Loucy (cell line): ENCODE measurements around the gene FAM8A1.
"Not testable (repeated sequence)": the region's sequence is repeated elsewhere in the genome, so short reads cannot be mapped to it uniquely, and the experiment has no call there.

Experiments
- H2AFZ ChIP-seq: fragments of 200-600 bp; sonication (generic); 2 replicates; pipeline ENCODE4 v1.6.0; 2016; ENCODE audit warnings: antibody characterized with exemption, mild to moderate bottlenecking, low read length, moderate library complexity
- H3F3A ChIP-seq: fragments of 200-600 bp; 2 replicates; pipeline ENCODE4 v1.6.0; 2016; ENCODE audit warnings: antibody characterized with exemption, low read depth, mild to moderate bottlenecking
- H3K27me3 ChIP-seq: fragments of 200-600 bp; sonication (generic); 2 replicates; pipeline ENCODE4 v1.6.1; 2014; ENCODE audit warnings: low read length, mild to moderate bottlenecking; ENCODE audit not compliant: insufficient read depth, poor library complexity, severe bottlenecking
- H3K36me3 ChIP-seq: fragments of 200-600 bp; sonication (generic); 2 replicates; pipeline ENCODE4 v1.6.1; 2016; ENCODE audit warnings: low read length; ENCODE audit not compliant: insufficient read depth
- H3K4me1 ChIP-seq: fragments of 200-600 bp; sonication (generic); 2 replicates; pipeline ENCODE4 v1.5.1; 2014; ENCODE audit warnings: low read length, mild to moderate bottlenecking; ENCODE audit not compliant: insufficient read depth, poor library complexity, severe bottlenecking
- H3K4me2 ChIP-seq: fragments of 200-600 bp; sonication (generic); 2 replicates; pipeline ENCODE4 v1.6.0; 2014; ENCODE audit warnings: antibody characterized with exemption, low read length, low read depth, mild to moderate bottlenecking; ENCODE audit not compliant: poor library complexity, severe bottlenecking
- H3K4me3 ChIP-seq: fragments of 200-600 bp; sonication (generic); 2 replicates; pipeline ENCODE4 v1.5.1; 2014; ENCODE audit warnings: low read length, mild to moderate bottlenecking, mixed read lengths; ENCODE audit not compliant: poor library complexity, severe bottlenecking
- H3K79me2 ChIP-seq: fragments of 200-600 bp; sonication (generic); 2 replicates; pipeline ENCODE4 v1.6.1; 2014; ENCODE audit warnings: low read length; ENCODE audit not compliant: insufficient read depth
- H3K9ac ChIP-seq: fragments of 200-600 bp; sonication (generic); 2 replicates; pipeline ENCODE4 v1.6.0; 2014; ENCODE audit warnings: mild to moderate bottlenecking, low read depth, low read length, moderate library complexity; ENCODE audit not compliant: poor library complexity, severe bottlenecking
- H3K9me2 ChIP-seq: fragments of 200-600 bp; sonication (generic); replicated peaks from 2 replicates; pipeline ENCODE4 v1.6.1; 2016; ENCODE audit warnings: low read depth, low read length, mixed read lengths
- H3K9me3 ChIP-seq: fragments of 200-600 bp; sonication (generic); 2 replicates; pipeline ENCODE4 v1.6.1; 2014; ENCODE audit warnings: mild to moderate bottlenecking, antibody characterized with exemption, low read length, low read depth; ENCODE audit not compliant: insufficient read depth
- H4K20me1 ChIP-seq: fragments of 200-600 bp; sonication (generic); 2 replicates; pipeline ENCODE4 v1.6.0; 2014; ENCODE audit warnings: antibody characterized with exemption, low read length, mild to moderate bottlenecking; ENCODE audit not compliant: insufficient read depth, poor library complexity, severe bottlenecking
- CTCF ChIP-seq: fragments of 200-600 bp; sonication (generic); conservative IDR thresholded peaks from 2 replicates; pipeline ENCODE4 v1.5.1; 2014; ENCODE audit warnings: mild to moderate bottlenecking, antibody characterized with exemption, low read length
- EZH2phosphoT487 ChIP-seq: fragments of 200-600 bp; IDR thresholded peaks from 2 replicates; pipeline ENCODE4 v1.6.1; 2018; ENCODE audit warnings: antibody characterized with exemption, mild to moderate bottlenecking, moderate library complexity, borderline replicate concordance

Gene FAM8A1

GRCh38 chr6:17584241-17584803 is 15.8 kb upstream of the FAM8A1 start:
- Histone ChIP-seq H3F3A (no peaks in the 10 kb centered on the region), H4K20me1 (no peaks in the 10 kb centered on the region), H3K9ac (no peak overlapping the region), H3K9me2 (no peaks in the 10 kb centered on the region), H3K4me1 (no peaks in the 10 kb centered on the region), H3K4me2 (no peak overlapping the region), H3K36me3 (no peaks in the 10 kb centered on the region), H3K9me3 (no peaks in the 10 kb centered on the region), H3K4me3 (no peak overlapping the region), H2AFZ (0 out of 2 replicates have a peak overlapping the region, but pooled peaks have one; percentile 20), H3K27me3 (no peaks in the 10 kb centered on the region), H3K79me2 (no peaks in the 10 kb centered on the region)
- no peak for TF ChIP-seq EZH2phosphoT487
- peak; percentile 94 for TF ChIP-seq CTCF

- H3K9me2 ChIP-seq: no peaks in the 10 kb centered on the region
- no peak overlapping the region for H3K4me3 ChIP-seq
- no peaks in the 10 kb centered on the region for H3K36me3 ChIP-seq
- TF ChIP-seq CTCF: peak; percentile 41; the same call in 1 of the 2 replicates
- TF ChIP-seq EZH2phosphoT487: no peak
- no peaks in the 10 kb centered on the region for H4K20me1 ChIP-seq
- no peaks in the 10 kb centered on the region for H3K27me3 ChIP-seq
- no peaks in the 10 kb centered on the region for H3F3A ChIP-seq
- H3K4me2 ChIP-seq: no peak overlapping the region
- no peaks in the 10 kb centered on the region for H3K79me2 ChIP-seq
- no peaks in the 10 kb centered on the region for H3K4me1 ChIP-seq
- H3K9ac ChIP-seq: no peak overlapping the region
- H2AFZ ChIP-seq: no peak overlapping the region
- no peaks in the 10 kb centered on the region for H3K9me3 ChIP-seq
Observed at GRCh38 chr6:17585766-17586490, 14.2 kb upstream of the FAM8A1 start.

GRCh38 chr6:17586623-17587022 is 13.5 kb upstream of the FAM8A1 start:
- not testable (repeated sequence) for H3K9me2 ChIP-seq, H3K9me3 ChIP-seq, H4K20me1 ChIP-seq, H3K4me2 ChIP-seq, H3K79me2 ChIP-seq, H3K36me3 ChIP-seq, H3K4me1 ChIP-seq, H3K9ac ChIP-seq, H3F3A ChIP-seq, H3K4me3 ChIP-seq, H2AFZ ChIP-seq, H3K27me3 ChIP-seq

GRCh38 chr6:17588011-17588410 is 12.1 kb upstream of the FAM8A1 start:
- no peaks in the 10 kb centered on the region for H3K9me3 ChIP-seq
- no peaks in the 10 kb centered on the region for H3K9me2 ChIP-seq
- H2AFZ ChIP-seq: no peak overlapping the region
- no peaks in the 10 kb centered on the region for H3K4me1 ChIP-seq
- no peak overlapping the region for H3K9ac ChIP-seq
- TF ChIP-seq CTCF (no peak), EZH2phosphoT487 (no peak)
- H3K79me2 ChIP-seq: no peaks in the 10 kb centered on the region
- H3F3A ChIP-seq: no peaks in the 10 kb centered on the region
- no peak overlapping the region for H3K4me2 ChIP-seq
- H3K4me3 ChIP-seq: no peak overlapping the region
- no peaks in the 10 kb centered on the region for H4K20me1 ChIP-seq
- H3K27me3 ChIP-seq: no peaks in the 10 kb centered on the region
- H3K36me3 ChIP-seq: no peaks in the 10 kb centered on the region
